Lung (tissue), 12 donors: ENCODE data around the gene WDR19. TPM values are rescaled to one million over a fixed set of nuclear protein-coding genes. Genes with fewer than 3 reads are reported as not detected.

Experiments used
- ATAC-seq: fragments of 200-7000 bp; cut with Tn5 transposase; one replicate; pipeline ENCODE4 v1.9.1; 2020; ENCODE audit warnings: moderate number of reproducible peaks; ENCODE audit not compliant: insufficient read depth, low FRiP score
- DNase-seq, 3 donors: peaks; one replicate each; pipeline ENCODE4 v3.0.0-alpha.2; 2013 to 2017
- H3K27ac ChIP-seq, 2 donors: one replicate each; pipeline ENCODE4 v1.5.1; 2013; ENCODE audit warnings: mild to moderate bottlenecking in 2 of 2, moderate library complexity in 2 of 2, control low read depth in 1 of 2, inconsistent platforms in 1 of 2, low read depth in 1 of 2, low read length in 1 of 2
- H3K27me3 ChIP-seq, 3 donors: one replicate each; pipeline ENCODE4 v1.5.1; 2013; ENCODE audit warnings: low read length in 2 of 3; ENCODE audit not compliant: control insufficient read depth in 3 of 3, insufficient read depth in 3 of 3
- H3K36me3 ChIP-seq, 4 donors: one replicate each; pipeline ENCODE4 v1.5.1; 2013; ENCODE audit warnings: low read length in 4 of 4, mild to moderate bottlenecking in 1 of 4, moderate library complexity in 1 of 4; ENCODE audit not compliant: control insufficient read depth in 4 of 4, insufficient read depth in 4 of 4
- H3K4me1 ChIP-seq, 5 donors: one replicate each; pipeline ENCODE4 v1.5.1; 2013; ENCODE audit warnings: low read length in 5 of 5, mild to moderate bottlenecking in 2 of 5, moderate library complexity in 1 of 5; ENCODE audit not compliant: control insufficient read depth in 5 of 5, insufficient read depth in 5 of 5
- H3K4me3 ChIP-seq: one replicate; pipeline ENCODE4 v1.5.1; 2013; ENCODE audit warnings: mild to moderate bottlenecking, control low read depth, moderate library complexity
- H3K9ac ChIP-seq, 2 donors: one replicate each; pipeline ENCODE4 v1.5.1; 2013; ENCODE audit warnings: low read length in 2 of 2, control low read depth in 1 of 2; ENCODE audit not compliant: insufficient read depth in 1 of 2
- H3K9me3 ChIP-seq, 4 donors: one replicate each; pipeline ENCODE4 v1.5.1; 2013; ENCODE audit warnings: low read length in 3 of 4, mild to moderate bottlenecking in 1 of 4, moderate library complexity in 1 of 4; ENCODE audit not compliant: control insufficient read depth in 4 of 4, insufficient read depth in 3 of 4
- WGBS, 2 donors: extraction: QIAGEN DNeasy Blood & Tissue Kit; methylation state at CpG; one replicate each; pipeline ENCODE4 v1.1.7; 2013; 5-methylcytosine and 5-hydroxymethylcytosine counted together
- polyA plus RNA-seq, 2 donors: library from polyadenylated mRNA; stranded (reverse); fragments of 200-250 nt; gene quantifications; one replicate each; pipeline ENCODE4 v1.2.1, GENCODE V29; 2013
- total RNA-seq, 2 donors: library from RNA; depleted of rRNA in 1 of 2; stranded (reverse); fragments of >200 nt in 1 of 2; gene quantifications; one replicate each; pipeline ENCODE4 v1.2.1, GENCODE V29; 2014 to 2021
- TF ChIP-seq, protein P1 (sequence below): IDR thresholded peaks from 2 replicates; pipeline ENCODE4 v1.5.1; 2012; ENCODE audit warnings: mild to moderate bottlenecking; ENCODE audit errors: control extremely low read depth, extremely low read depth
- donor health status: control.
- donor health status: control.
- donor health status: Bipolar disorder and iron deficiency.
- donor health status: healthy.
- donor health status: DM: yes; HTN: yes; CAD: no.

WDR19 gene
- total and polyA plus RNA-seq, 4 donors = 14.4 to 75.4 (median 40.5) TPM

DNA sequence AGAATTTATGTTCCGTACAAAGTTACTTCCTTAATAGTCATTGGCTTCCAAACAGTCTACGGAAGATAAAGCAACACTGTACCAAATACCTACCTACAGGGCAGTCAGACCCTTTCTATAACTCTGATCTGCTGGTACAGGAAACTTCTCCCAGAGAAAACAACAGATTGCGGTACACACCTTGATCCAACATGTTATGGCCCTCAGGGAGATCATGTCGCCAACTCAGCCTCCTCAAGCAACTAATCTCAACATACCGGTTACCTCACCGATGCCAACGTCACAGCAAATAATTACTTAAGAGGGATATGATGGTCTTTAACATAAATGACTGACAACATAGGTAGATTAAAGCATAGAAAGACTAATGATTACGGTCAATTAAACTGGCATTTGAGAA lies 113.5 kb downstream of the WDR19 start:
- WGBS, 2 donors = 97 to 98% methylated on average over 8 of the region's 8 CpGs
- Histone ChIP-seq H3K9me3 (no peaks in the 10 kb centered on the region), H3K4me3 (no peak overlapping the region), H3K27me3 (no peaks in the 10 kb centered on the region), H3K4me1 (no peaks in the 10 kb centered on the region), H3K9ac (no peak overlapping the region), H3K27ac (no peak overlapping the region), H3K36me3 (peaks cover 16 to 29% (median 21%) of the 10 kb centered on the region in 4 donors)
- TF ChIP-seq, protein P1, sequence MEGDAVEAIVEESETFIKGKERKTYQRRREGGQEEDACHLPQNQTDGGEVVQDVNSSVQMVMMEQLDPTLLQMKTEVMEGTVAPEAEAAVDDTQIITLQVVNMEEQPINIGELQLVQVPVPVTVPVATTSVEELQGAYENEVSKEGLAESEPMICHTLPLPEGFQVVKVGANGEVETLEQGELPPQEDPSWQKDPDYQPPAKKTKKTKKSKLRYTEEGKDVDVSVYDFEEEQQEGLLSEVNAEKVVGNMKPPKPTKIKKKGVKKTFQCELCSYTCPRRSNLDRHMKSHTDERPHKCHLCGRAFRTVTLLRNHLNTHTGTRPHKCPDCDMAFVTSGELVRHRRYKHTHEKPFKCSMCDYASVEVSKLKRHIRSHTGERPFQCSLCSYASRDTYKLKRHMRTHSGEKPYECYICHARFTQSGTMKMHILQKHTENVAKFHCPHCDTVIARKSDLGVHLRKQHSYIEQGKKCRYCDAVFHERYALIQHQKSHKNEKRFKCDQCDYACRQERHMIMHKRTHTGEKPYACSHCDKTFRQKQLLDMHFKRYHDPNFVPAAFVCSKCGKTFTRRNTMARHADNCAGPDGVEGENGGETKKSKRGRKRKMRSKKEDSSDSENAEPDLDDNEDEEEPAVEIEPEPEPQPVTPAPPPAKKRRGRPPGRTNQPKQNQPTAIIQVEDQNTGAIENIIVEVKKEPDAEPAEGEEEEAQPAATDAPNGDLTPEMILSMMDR = no peak
- ATAC-seq (no peak), DNase-seq (no peak)

GRCh38 chr4:39302901-39303300 lies 120.6 kb downstream of the WDR19 start:
- Histone ChIP-seq H3K27ac (no peak overlapping the region), H3K9me3 (peaks cover 0 to under 1% (median 0%) of the 10 kb centered on the region in 4 donors), H3K4me3 (no peak overlapping the region), H3K4me1 (peaks cover 0 to under 1% (median 0%) of the 10 kb centered on the region in 5 donors), H3K9ac (no peak overlapping the region), H3K27me3 (no peaks in the 10 kb centered on the region), H3K36me3 (peaks cover 16 to 34% (median 24%) of the 10 kb centered on the region in 4 donors)
- ATAC-seq (no peak), DNase-seq (no peak)
- TF ChIP-seq, protein P1 = no peak
- WGBS, 2 donors = 95 to 97% methylated on average over 1 of the region's 1 CpG

DNA sequence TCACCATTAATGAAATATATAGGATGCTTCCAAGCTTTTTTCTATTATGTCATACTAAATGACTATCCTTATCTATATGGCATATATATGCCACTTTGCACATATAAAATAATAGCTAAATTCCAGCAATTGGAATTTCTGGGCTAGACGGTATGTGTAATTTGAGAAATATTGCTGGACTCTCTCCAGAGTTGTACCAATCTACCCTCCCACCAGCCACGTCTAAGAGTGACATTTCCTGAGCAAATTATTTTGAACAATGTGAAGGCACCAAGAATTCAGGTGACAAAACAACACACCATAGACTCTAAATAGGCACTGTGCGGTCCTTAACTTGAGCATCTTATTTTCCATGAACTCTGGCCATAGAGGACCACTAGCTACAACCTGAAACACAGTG lies 121.5 kb downstream of the WDR19 start:
- ATAC-seq (no peak), DNase-seq (no peak)
- WGBS, 2 donors = 85 to 94% methylated on average over 3 of the region's 3 CpGs
- H3K4me1 ChIP-seq = peaks cover 0 to 4% (median 0%) of the 10 kb centered on the region in 5 donors
- H3K4me3 ChIP-seq = no peak overlapping the region
- H3K9ac ChIP-seq = no peak overlapping the region
- H3K27me3 ChIP-seq = no peaks in the 10 kb centered on the region
- peaks cover 0 to 2% (median 0%) of the 10 kb centered on the region in 4 donors for H3K9me3 ChIP-seq
- TF ChIP-seq, protein P1 = no peak
- peaks cover 16 to 40% (median 24%) of the 10 kb centered on the region in 4 donors for H3K36me3 ChIP-seq
- no peak overlapping the region for H3K27ac ChIP-seq

- H3K27me3 ChIP-seq = no peaks in the 10 kb centered on the region
- peaks cover 0 to 4% (median 0%) of the 10 kb centered on the region in 5 donors for H3K4me1 ChIP-seq
- ATAC-seq = no peak
- peaks cover 16 to 42% (median 24%) of the 10 kb centered on the region in 4 donors for H3K36me3 ChIP-seq
- no peak for DNase-seq
- peaks cover 0 to 2% (median 0%) of the 10 kb centered on the region in 4 donors for H3K9me3 ChIP-seq
- H3K4me3 ChIP-seq = no peak overlapping the region
- no peak overlapping the region for H3K27ac ChIP-seq
- TF ChIP-seq, protein P1 = no peak
- WGBS, 2 donors = 63 to 81% methylated on average over 5 of the region's 5 CpGs
- no peak overlapping the region for H3K9ac ChIP-seq
These were observed 122.3 kb downstream of the WDR19 start for GRCh38 chr4:39304651-39305050.
